GM19043 (cell line): ENCODE data around the gene ULK4.

Experiments
- ATAC-seq: cut with Tn5 transposase; IDR thresholded peaks from one replicate; pipeline ENCODE4 v1.9.1; 2021; ENCODE audit warnings: low read depth; ENCODE audit not compliant: unreplicated experiment

Gene ULK4

GRCh38 chr3:41209646-41210045 lies 752.3 kb downstream of the ULK4 start:
- ATAC-seq = no peak

GRCh38 chr3:41208507-41209220 lies 753.2 kb downstream of the ULK4 start:
- ATAC-seq = no peak

GRCh38 chr3:41207355-41207754 lies 754.5 kb downstream of the ULK4 start:
- ATAC-seq = no peak

GRCh38 chr3:41205591-41205990 lies 756.3 kb downstream of the ULK4 start:
- no peak for ATAC-seq

GRCh38 chr3:41204369-41204768 lies 757.5 kb downstream of the ULK4 start:
- ATAC-seq = no peak

GRCh38 chr3:41202834-41203345 lies 759.0 kb downstream of the ULK4 start:
- ATAC-seq = no peak

GRCh38 chr3:41202075-41202833 lies 759.6 kb downstream of the ULK4 start:
- no peak for ATAC-seq

GRCh38 chr3:41200669-41201021 lies 761.3 kb downstream of the ULK4 start:
- no peak for ATAC-seq

- ATAC-seq = no peak
These were observed 761.8 kb downstream of the ULK4 start for GRCh38 chr3:41199866-41200668.

GRCh38 chr3:41198950-41199865 lies 762.7 kb downstream of the ULK4 start, which contains the start of gene CTNNB1:
Gene CTNNB1 (plus strand): TSS chr3:41199505. CDS start chr3:41224069, 24,564 bp downstream.
- peak; percentile 61 for ATAC-seq

- no peak for ATAC-seq
These were observed 763.4 kb downstream of the ULK4 start for GRCh38 chr3:41198526-41198925.

- ATAC-seq = no peak
These were observed 763.9 kb downstream of the ULK4 start for GRCh38 chr3:41198046-41198445.
